UCSD-AML1 (cell line): ENCODE data around the gene NOX1.
"Not testable (repeated sequence)": the region's sequence is repeated elsewhere in the genome, so short reads cannot be mapped to it uniquely, and the experiment has no call there.

ENCODE experiments used
- DNase-seq: peaks from one replicate; lab custom pipeline; 2025; ENCODE audit not compliant: unreplicated experiment; lab: John Stamatoyannopoulos, UW

NOX1 gene

DNA sequence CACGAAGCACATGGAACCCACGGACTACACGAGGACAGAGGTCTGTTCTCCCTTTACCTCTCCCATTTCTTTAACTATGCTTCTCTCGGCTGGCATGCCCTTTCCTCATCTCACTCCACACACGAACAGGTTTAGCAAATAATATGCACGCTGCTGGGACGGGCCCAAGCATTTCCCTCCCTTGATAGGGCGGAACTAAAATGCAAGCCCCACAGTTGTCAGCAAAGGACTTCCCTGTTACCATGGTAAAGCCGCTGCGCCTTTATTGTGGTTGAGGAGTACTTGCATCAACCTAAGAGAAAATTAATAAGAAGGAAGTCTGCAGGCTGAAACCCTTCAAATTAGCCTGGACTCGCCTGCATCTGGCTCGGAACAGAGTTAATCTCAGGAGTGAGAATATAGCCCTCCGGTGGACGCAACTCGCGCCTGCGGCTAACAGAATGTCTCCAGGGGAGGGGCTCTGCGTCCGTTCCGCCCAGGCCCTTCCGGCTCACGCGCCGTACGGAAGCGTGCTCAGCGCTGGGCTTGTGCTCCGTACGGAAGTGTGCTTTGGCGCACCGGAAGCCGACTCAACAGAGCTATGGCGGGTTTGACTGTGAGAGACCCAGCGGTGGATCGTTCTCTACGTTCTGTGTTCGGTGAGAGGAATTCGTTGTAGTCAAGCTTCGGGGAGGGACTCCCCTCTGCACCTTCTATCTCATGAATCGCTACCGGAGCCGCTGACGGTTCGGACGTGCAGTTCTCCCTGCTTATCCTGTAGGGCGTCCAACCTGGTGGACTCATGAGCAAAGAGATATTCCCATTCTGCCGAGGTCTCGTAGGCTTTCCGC lies 54.1 kb downstream of the NOX1 start, which contains the start of gene CSTF2:
TSS of gene CSTF2 (plus strand) at position 555 of the 830 bp plus-strand sequence. CDS start at position 581, 26 bp downstream.
- peak; percentile 84 for DNase-seq

DNA sequence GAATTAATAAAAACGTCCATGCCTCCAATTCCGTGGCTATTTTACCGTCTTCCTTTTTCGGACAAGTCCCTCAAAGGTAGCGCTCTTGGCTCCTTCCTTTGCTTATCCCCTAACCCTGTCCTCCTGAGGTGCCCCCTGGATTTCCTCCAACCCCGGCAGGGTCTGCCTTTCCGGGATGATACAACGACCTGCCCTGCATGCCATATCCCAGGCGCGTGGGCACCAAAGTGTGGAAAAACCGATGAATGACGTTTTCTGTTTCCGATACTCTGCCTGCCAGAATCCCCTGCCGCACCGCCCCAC lies 54.7 kb downstream of the NOX1 start:
- no peak for DNase-seq

DNA sequence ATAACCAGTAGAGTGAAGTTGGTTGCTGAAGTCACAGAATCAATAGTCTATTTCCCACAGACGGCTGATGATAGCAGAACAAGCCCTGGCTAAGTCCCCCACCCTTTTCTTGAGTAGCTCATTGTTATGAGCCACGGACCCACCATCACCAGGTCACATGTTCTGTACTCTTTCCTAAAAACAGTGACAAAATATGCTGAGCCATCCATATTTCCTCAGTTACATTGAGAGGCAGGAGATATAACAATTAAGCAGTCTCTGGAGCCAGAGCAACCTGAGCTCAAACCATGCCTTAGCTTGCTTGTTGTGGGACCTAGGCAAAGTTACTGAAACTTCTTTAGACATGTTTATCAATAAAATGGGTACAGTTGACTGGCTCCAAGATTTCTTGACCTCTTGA lies 56.8 kb downstream of the NOX1 start:
- no peak for DNase-seq

GRCh38 chrX:100812216-100813158 lies 61.7 kb downstream of the NOX1 start:
- no peak for DNase-seq

- DNase-seq = not testable (repeated sequence)
These were observed 65.9 kb downstream of the NOX1 start for GRCh38 chrX:100808265-100808664.

DNA sequence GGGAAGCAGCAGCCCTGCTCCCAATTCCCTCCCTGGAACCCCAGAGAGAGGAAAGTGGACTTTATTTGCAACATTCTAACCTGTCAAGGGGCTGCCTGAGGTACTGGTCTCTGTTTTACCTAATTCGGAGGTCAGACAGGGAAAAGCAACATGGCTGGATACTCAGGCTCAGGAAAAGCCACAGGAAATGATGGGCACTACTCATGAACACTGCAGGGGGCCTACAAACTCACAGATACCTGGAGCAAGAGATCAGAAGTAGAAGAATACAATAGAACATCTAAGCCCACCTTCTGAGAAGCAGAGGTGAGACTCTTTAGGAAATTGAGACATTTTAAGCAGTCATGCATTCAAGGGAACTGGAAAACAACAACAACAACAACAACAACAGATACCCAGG lies 69.4 kb downstream of the NOX1 start:
- no peak for DNase-seq

GRCh38 chrX:100802843-100803242 lies 71.3 kb downstream of the NOX1 start:
- no peak for DNase-seq

GRCh38 chrX:100798484-100799214 lies 75.5 kb downstream of the NOX1 start:
- DNase-seq = no peak

DNA sequence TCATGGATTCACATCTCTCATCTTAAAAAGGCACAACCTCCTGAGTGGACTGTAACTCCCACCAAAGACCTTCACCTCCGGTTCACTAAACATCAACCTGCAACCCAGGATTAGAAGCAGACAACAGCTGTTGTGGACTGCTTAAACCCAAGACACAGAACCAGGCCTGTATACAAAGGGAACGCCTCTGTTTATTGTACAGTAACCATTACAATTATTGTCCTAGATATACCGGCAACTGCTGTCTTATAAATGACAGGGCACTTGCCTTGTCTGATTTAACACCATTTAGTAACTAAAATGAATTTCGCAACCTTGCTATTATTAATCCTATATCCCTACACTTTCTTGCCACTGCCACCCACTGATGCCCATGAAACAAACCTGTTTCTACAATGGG lies 76.8 kb downstream of the NOX1 start:
- DNase-seq = no peak

DNA sequence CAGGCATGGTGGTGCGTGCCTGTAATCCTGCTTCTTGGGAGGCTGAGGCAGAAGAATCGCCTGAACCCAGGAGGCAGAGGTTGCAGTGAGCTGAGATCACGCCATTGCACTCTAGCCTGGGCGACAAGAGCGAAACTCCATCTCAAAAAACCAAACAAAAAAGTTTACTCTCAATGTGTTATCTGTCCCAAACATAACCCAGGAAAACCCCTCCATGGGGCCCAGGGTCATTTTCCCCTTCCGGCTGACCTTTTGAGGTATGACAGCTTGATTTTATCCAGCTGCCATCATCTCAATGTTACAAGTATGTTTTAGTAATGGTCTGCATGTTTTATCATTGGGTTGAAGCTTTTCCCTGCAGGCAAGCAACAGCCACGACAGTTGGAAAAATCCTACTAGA lies 77.8 kb downstream of the NOX1 start:
- DNase-seq = not testable (repeated sequence)
